Activated T-cell treated with anti-CD3 and anti-CD28 coated beads, Interleukin-2, amount 50 U/mL, for 72 hours (primary cell): ENCODE measurements around the gene PRKCE. TPM values are rescaled to one million over a fixed set of nuclear protein-coding genes. Genes with fewer than 3 reads are reported as not detected.

Experiments
- ATAC-seq, 2 donors: fragments of 150-1000 bp; cut with Tn5 transposase; replicated peaks in 1 of 2; 2 replicates each; pipeline ENCODE4 v1.10.0; 2021; ENCODE audit warnings: moderate library complexity in 2 of 2, mild to moderate bottlenecking in 1 of 2
- DNase-seq, 2 donors: peaks; one replicate each; pipeline ENCODE4 v3.0.0; 2021 to 2022; ENCODE audit warnings: mixed read lengths in 1 of 2
- H3K27ac Mint-ChIP-seq: one replicate; pipeline ENCODE4 v1.8.0; 2022; ENCODE audit warnings: mild to moderate bottlenecking, moderate library complexity, mixed read lengths
- H3K27me3 Mint-ChIP-seq: one replicate; pipeline ENCODE4 v1.8.0; 2022; ENCODE audit warnings: low read depth, mixed read lengths
- H3K36me3 Mint-ChIP-seq, 2 donors: one replicate each; pipeline ENCODE4 v1.8.0; 2022; ENCODE audit warnings: mixed read lengths in 2 of 2, mild to moderate bottlenecking in 1 of 2; ENCODE audit not compliant: insufficient read depth in 2 of 2
- H3K4me1 Mint-ChIP-seq: one replicate; pipeline ENCODE4 v1.8.0; 2022; ENCODE audit warnings: low read depth, mixed read lengths
- H3K4me3 Mint-ChIP-seq, 2 donors: one replicate each; pipeline ENCODE4 v1.8.0; 2022; ENCODE audit warnings: mild to moderate bottlenecking in 2 of 2, mixed read lengths in 2 of 2, moderate library complexity in 2 of 2
- H3K9me3 Mint-ChIP-seq, 2 donors: one replicate each; pipeline ENCODE4 v1.8.0; 2022; ENCODE audit warnings: mixed read lengths in 2 of 2
- total RNA-seq, 2 donors: library from RNA; stranded (reverse); gene quantifications; one replicate each; pipeline ENCODE4 v1.2.3, GENCODE V29; 2022

The PRKCE gene
- total RNA-seq, 2 donors from 2014 or later, result 19.3 to 35.3 TPM

GRCh38 chr2:45980161-45980865 is 328.8 kb downstream of the PRKCE start:
- no peaks in the 10 kb centered on the region for H3K36me3 Mint-ChIP-seq
- no peak for ATAC-seq
- no peaks in the 10 kb centered on the region for H3K9me3 Mint-ChIP-seq
- DNase-seq, result no peak
- no peaks in the 10 kb centered on the region for H3K4me1 Mint-ChIP-seq
- H3K27ac Mint-ChIP-seq, result no peak overlapping the region
- no peak overlapping the region for H3K4me3 Mint-ChIP-seq
- no peaks in the 10 kb centered on the region for H3K27me3 Mint-ChIP-seq

GRCh38 chr2:45981384-45981930 is 330.0 kb downstream of the PRKCE start:
- ATAC-seq (no peak), DNase-seq (no peak)
- H3K4me1 Mint-ChIP-seq, result no peaks in the 10 kb centered on the region
- no peak overlapping the region for H3K27ac Mint-ChIP-seq
- H3K9me3 Mint-ChIP-seq, result no peaks in the 10 kb centered on the region
- H3K4me3 Mint-ChIP-seq, result no peak overlapping the region
- no peaks in the 10 kb centered on the region for H3K36me3 Mint-ChIP-seq
- no peaks in the 10 kb centered on the region for H3K27me3 Mint-ChIP-seq

- H3K4me1 Mint-ChIP-seq, result no peaks in the 10 kb centered on the region
- no peaks in the 10 kb centered on the region for H3K36me3 Mint-ChIP-seq
- H3K9me3 Mint-ChIP-seq, result no peaks in the 10 kb centered on the region
- ATAC-seq (no peak), DNase-seq (no peak)
- no peaks in the 10 kb centered on the region for H3K27me3 Mint-ChIP-seq
- H3K27ac Mint-ChIP-seq, result no peak overlapping the region
- no peak overlapping the region for H3K4me3 Mint-ChIP-seq
Measured at GRCh38 chr2:45982096-45982495, 330.6 kb downstream of the PRKCE start.

- no peaks in the 10 kb centered on the region for H3K9me3 Mint-ChIP-seq
- no peak overlapping the region for H3K4me3 Mint-ChIP-seq
- ATAC-seq (no peak), DNase-seq (no peak)
- no peak overlapping the region for H3K27ac Mint-ChIP-seq
- H3K4me1 Mint-ChIP-seq, result no peaks in the 10 kb centered on the region
- H3K27me3 Mint-ChIP-seq, result no peaks in the 10 kb centered on the region
- H3K36me3 Mint-ChIP-seq, result no peaks in the 10 kb centered on the region
Measured at GRCh38 chr2:45983213-45983612, 331.7 kb downstream of the PRKCE start.

- Mint-ChIP-seq H3K27me3 (no peaks in the 10 kb centered on the region), H3K36me3 (no peaks in the 10 kb centered on the region), H3K4me1 (no peaks in the 10 kb centered on the region), H3K4me3 (no peak overlapping the region), H3K9me3 (no peaks in the 10 kb centered on the region), H3K27ac (no peak overlapping the region)
- no peak for ATAC-seq
- DNase-seq, result no peak
Measured at GRCh38 chr2:45984366-45984765, 332.9 kb downstream of the PRKCE start.

- Mint-ChIP-seq H3K36me3 (no peaks in the 10 kb centered on the region), H3K4me3 (no peak overlapping the region), H3K4me1 (no peaks in the 10 kb centered on the region), H3K9me3 (no peaks in the 10 kb centered on the region), H3K27me3 (no peaks in the 10 kb centered on the region), H3K27ac (no peak overlapping the region)
- ATAC-seq, result no peak
- no peak for DNase-seq
Measured at GRCh38 chr2:45984896-45985473, 333.5 kb downstream of the PRKCE start.

GRCh38 chr2:45986509-45986908 is 335.0 kb downstream of the PRKCE start:
- no peaks in the 10 kb centered on the region for H3K4me1 Mint-ChIP-seq
- no peak for ATAC-seq

GRCh38 chr2:45987856-45988255 is 336.4 kb downstream of the PRKCE start:
- H3K27me3 Mint-ChIP-seq, result no peaks in the 10 kb centered on the region
- H3K27ac Mint-ChIP-seq, result no peak overlapping the region
- DNase-seq, result no peak
- no peak for ATAC-seq
- no peaks in the 10 kb centered on the region for H3K36me3 Mint-ChIP-seq
- no peaks in the 10 kb centered on the region for H3K4me1 Mint-ChIP-seq
- H3K9me3 Mint-ChIP-seq, result no peaks in the 10 kb centered on the region
- H3K4me3 Mint-ChIP-seq, result no peak overlapping the region

More at GRCh38 chr2:45986509-45986908, 335.0 kb downstream of the PRKCE start:
- DNase-seq, result no peak
- no peaks in the 10 kb centered on the region for H3K27me3 Mint-ChIP-seq
- no peaks in the 10 kb centered on the region for H3K9me3 Mint-ChIP-seq
- no peak overlapping the region for H3K4me3 Mint-ChIP-seq
- H3K27ac Mint-ChIP-seq, result no peak overlapping the region
- H3K36me3 Mint-ChIP-seq, result no peaks in the 10 kb centered on the region

GRCh38 chr2:45988879-45989278 is 337.4 kb downstream of the PRKCE start:
- H3K4me1 Mint-ChIP-seq, result peaks cover 8% of the 10 kb centered on the region
- no peak overlapping the region for H3K27ac Mint-ChIP-seq
- no peaks in the 10 kb centered on the region for H3K27me3 Mint-ChIP-seq
- no peaks in the 10 kb centered on the region for H3K9me3 Mint-ChIP-seq
- DNase-seq (no peak), ATAC-seq (no peak)
- H3K36me3 Mint-ChIP-seq, result no peaks in the 10 kb centered on the region
- no peak overlapping the region for H3K4me3 Mint-ChIP-seq

- H3K4me3 Mint-ChIP-seq, result no peak overlapping the region
- H3K4me1 Mint-ChIP-seq, result peaks cover 11% of the 10 kb centered on the region
- no peak for DNase-seq
- H3K36me3 Mint-ChIP-seq, result no peaks in the 10 kb centered on the region
- no peak for ATAC-seq
- no peaks in the 10 kb centered on the region for H3K9me3 Mint-ChIP-seq
- no peak overlapping the region for H3K27ac Mint-ChIP-seq
- no peaks in the 10 kb centered on the region for H3K27me3 Mint-ChIP-seq
Measured at GRCh38 chr2:45990131-45990530, 338.7 kb downstream of the PRKCE start.

- no peak overlapping the region for H3K27ac Mint-ChIP-seq
- no peaks in the 10 kb centered on the region for H3K36me3 Mint-ChIP-seq
- H3K27me3 Mint-ChIP-seq, result no peaks in the 10 kb centered on the region
Measured at GRCh38 chr2:45992021-45992740, 340.7 kb downstream of the PRKCE start.

GRCh38 chr2:45992741-45993475 is 341.4 kb downstream of the PRKCE start:
- Mint-ChIP-seq H3K36me3 (no peaks in the 10 kb centered on the region), H3K27ac (no peak overlapping the region), H3K4me3 (no peak overlapping the region), H3K27me3 (no peaks in the 10 kb centered on the region), H3K9me3 (no peaks in the 10 kb centered on the region), H3K4me1 (peaks cover 11% of the 10 kb centered on the region)
- DNase-seq (no peak), ATAC-seq (no peak)

More at GRCh38 chr2:45992021-45992740, 340.7 kb downstream of the PRKCE start:
- H3K9me3 Mint-ChIP-seq, result no peaks in the 10 kb centered on the region
- DNase-seq, result no peak
- no peak for ATAC-seq
- peaks cover 11% of the 10 kb centered on the region for H3K4me1 Mint-ChIP-seq
- H3K4me3 Mint-ChIP-seq, result no peak overlapping the region
